T-helper 2 cell treated with Interferon-gamma antibody and Interleukin-4, amounts not matched to agents 5 μg/mL and 100 μg/mL, for 36 hours (primary cell): Measurements from ENCODE around the gene FHOD3.
"Not testable (repeated sequence)": the region's sequence is repeated elsewhere in the genome, so short reads cannot be mapped to it uniquely, and the experiment has no call there.

Experiments
- DNase-seq: peaks from one replicate; pipeline ENCODE4 v3.0.0; 2021; ENCODE audit warnings: low spot score
- H3K27ac Mint-ChIP-seq: one replicate; pipeline ENCODE4 v1.8.0; 2021; ENCODE audit warnings: mild to moderate bottlenecking, mixed read lengths
- H3K27me3 Mint-ChIP-seq: one replicate; pipeline ENCODE4 v1.8.0; 2021; ENCODE audit warnings: low read depth, mixed read lengths
- H3K36me3 Mint-ChIP-seq: one replicate; pipeline ENCODE4 v1.8.0; 2021; ENCODE audit warnings: low read depth, mixed read lengths
- H3K4me1 Mint-ChIP-seq: one replicate; pipeline ENCODE4 v1.8.0; 2021; ENCODE audit warnings: low read depth, mixed read lengths
- H3K4me3 Mint-ChIP-seq: one replicate; pipeline ENCODE4 v1.8.0; 2022; ENCODE audit warnings: mild to moderate bottlenecking, moderate library complexity, mixed read lengths
- H3K9me3 Mint-ChIP-seq: one replicate; pipeline ENCODE4 v1.8.0; 2021; ENCODE audit warnings: mixed read lengths

The FHOD3 gene

GRCh38 chr18:36546876-36547275 lies 249.4 kb downstream of the FHOD3 start:
- DNase-seq = no peak

GRCh38 chr18:36547544-36547943 lies 250.0 kb downstream of the FHOD3 start:
- no peaks in the 10 kb centered on the region for H3K9me3 Mint-ChIP-seq
- H3K4me1 Mint-ChIP-seq = no peaks in the 10 kb centered on the region
- no peak overlapping the region for H3K27ac Mint-ChIP-seq
- H3K27me3 Mint-ChIP-seq = no peaks in the 10 kb centered on the region
- no peaks in the 10 kb centered on the region for H3K36me3 Mint-ChIP-seq
- no peak overlapping the region for H3K4me3 Mint-ChIP-seq
- no peak for DNase-seq

More at GRCh38 chr18:36546876-36547275, 249.4 kb downstream of the FHOD3 start:
- H3K9me3 Mint-ChIP-seq = no peaks in the 10 kb centered on the region
- no peaks in the 10 kb centered on the region for H3K27me3 Mint-ChIP-seq
- H3K4me1 Mint-ChIP-seq = no peaks in the 10 kb centered on the region
- no peak overlapping the region for H3K27ac Mint-ChIP-seq
- no peak overlapping the region for H3K4me3 Mint-ChIP-seq
- no peaks in the 10 kb centered on the region for H3K36me3 Mint-ChIP-seq

- not testable (repeated sequence) for H3K4me3 Mint-ChIP-seq, H3K4me1 Mint-ChIP-seq, H3K27me3 Mint-ChIP-seq, H3K27ac Mint-ChIP-seq, H3K36me3 Mint-ChIP-seq, DNase-seq, H3K9me3 Mint-ChIP-seq
Observed at GRCh38 chr18:36551274-36551673, 253.8 kb downstream of the FHOD3 start.

- Mint-ChIP-seq H3K4me1 (no peaks in the 10 kb centered on the region), H3K36me3 (no peaks in the 10 kb centered on the region), H3K27me3 (no peaks in the 10 kb centered on the region), H3K27ac (no peak overlapping the region), H3K9me3 (no peaks in the 10 kb centered on the region), H3K4me3 (no peak overlapping the region)
- DNase-seq = no peak
Observed at GRCh38 chr18:36558234-36558633, 260.7 kb downstream of the FHOD3 start.

GRCh38 chr18:36559149-36559857 lies 261.8 kb downstream of the FHOD3 start:
- H3K9me3 Mint-ChIP-seq = no peaks in the 10 kb centered on the region
- H3K36me3 Mint-ChIP-seq = no peaks in the 10 kb centered on the region
- H3K4me1 Mint-ChIP-seq = no peaks in the 10 kb centered on the region
- peaks cover 1% of the 10 kb centered on the region for H3K27me3 Mint-ChIP-seq
- no peak for DNase-seq
- H3K27ac Mint-ChIP-seq = no peak overlapping the region
- no peak overlapping the region for H3K4me3 Mint-ChIP-seq

GRCh38 chr18:36560187-36560586 lies 262.7 kb downstream of the FHOD3 start:
- Mint-ChIP-seq H3K36me3 (no peaks in the 10 kb centered on the region), H3K4me3 (no peak overlapping the region), H3K27me3 (peaks cover 4% of the 10 kb centered on the region), H3K9me3 (no peaks in the 10 kb centered on the region), H3K4me1 (no peaks in the 10 kb centered on the region), H3K27ac (no peak overlapping the region)
- DNase-seq = no peak

- Mint-ChIP-seq H3K27me3 (peaks cover 4% of the 10 kb centered on the region), H3K27ac (no peak overlapping the region), H3K4me3 (no peak overlapping the region), H3K9me3 (no peaks in the 10 kb centered on the region), H3K4me1 (no peaks in the 10 kb centered on the region), H3K36me3 (no peaks in the 10 kb centered on the region)
- no peak for DNase-seq
Observed at GRCh38 chr18:36561046-36561445, 263.5 kb downstream of the FHOD3 start.

GRCh38 chr18:36564841-36565240 lies 267.3 kb downstream of the FHOD3 start:
- Mint-ChIP-seq H3K27ac (no peak overlapping the region), H3K9me3 (no peaks in the 10 kb centered on the region), H3K4me3 (no peak overlapping the region), H3K27me3 (peaks cover 15% of the 10 kb centered on the region), H3K36me3 (no peaks in the 10 kb centered on the region), H3K4me1 (no peaks in the 10 kb centered on the region)
- DNase-seq = no peak

- DNase-seq = no peak
- Mint-ChIP-seq H3K4me1 (no peaks in the 10 kb centered on the region), H3K27me3 (peaks cover 24% of the 10 kb centered on the region), H3K36me3 (no peaks in the 10 kb centered on the region), H3K4me3 (no peak overlapping the region), H3K9me3 (no peaks in the 10 kb centered on the region), H3K27ac (no peak overlapping the region)
Observed at GRCh38 chr18:36567800-36568199, 270.3 kb downstream of the FHOD3 start.

- Mint-ChIP-seq H3K27ac (no peak overlapping the region), H3K36me3 (no peaks in the 10 kb centered on the region), H3K4me1 (no peaks in the 10 kb centered on the region), H3K27me3 (peaks cover 24% of the 10 kb centered on the region), H3K4me3 (no peak overlapping the region), H3K9me3 (no peaks in the 10 kb centered on the region)
- DNase-seq = no peak
Observed at GRCh38 chr18:36568487-36568886, 271.0 kb downstream of the FHOD3 start.

GRCh38 chr18:36572135-36572856 lies 274.8 kb downstream of the FHOD3 start:
- Mint-ChIP-seq H3K4me3 (no peak overlapping the region), H3K27ac (no peak overlapping the region)
- no peak for DNase-seq

GRCh38 chr18:36576339-36576738 lies 278.8 kb downstream of the FHOD3 start:
- Mint-ChIP-seq H3K4me1 (peaks cover 4% of the 10 kb centered on the region), H3K4me3 (no peak overlapping the region), H3K9me3 (no peaks in the 10 kb centered on the region), H3K27me3 (peaks cover 5% of the 10 kb centered on the region), H3K36me3 (no peaks in the 10 kb centered on the region), H3K27ac (no peak overlapping the region)
- DNase-seq = no peak

More at GRCh38 chr18:36572135-36572856, 274.8 kb downstream of the FHOD3 start:
- Mint-ChIP-seq H3K36me3 (no peaks in the 10 kb centered on the region), H3K27me3 (peaks cover 17% of the 10 kb centered on the region), H3K9me3 (no peaks in the 10 kb centered on the region), H3K4me1 (no peaks in the 10 kb centered on the region)

GRCh38 chr18:36578871-36579710 lies 281.6 kb downstream of the FHOD3 start:
- H3K27ac Mint-ChIP-seq = no peak overlapping the region
- H3K36me3 Mint-ChIP-seq = no peaks in the 10 kb centered on the region
- peaks cover 2% of the 10 kb centered on the region for H3K27me3 Mint-ChIP-seq
- H3K4me1 Mint-ChIP-seq = peaks cover 4% of the 10 kb centered on the region
- no peak for DNase-seq
- no peaks in the 10 kb centered on the region for H3K9me3 Mint-ChIP-seq
- no peak overlapping the region for H3K4me3 Mint-ChIP-seq

GRCh38 chr18:36580266-36580665 lies 282.8 kb downstream of the FHOD3 start:
- Mint-ChIP-seq H3K4me3 (no peak overlapping the region), H3K4me1 (peaks cover 4% of the 10 kb centered on the region), H3K27ac (no peak overlapping the region), H3K27me3 (peaks cover 2% of the 10 kb centered on the region), H3K36me3 (no peaks in the 10 kb centered on the region), H3K9me3 (no peaks in the 10 kb centered on the region)
- DNase-seq = no peak
